Heart right ventricle (tissue), 16 donors: ENCODE data around the gene LAGE3. TPM values are rescaled to one million over a fixed set of nuclear protein-coding genes. Genes with fewer than 3 reads are reported as not detected.

ENCODE experiments used
- ATAC-seq, 8 donors: fragments of 200-7000 bp; cut with Tn5 transposase; one replicate each; pipeline ENCODE4 v1.9.1; 2020; ENCODE audit warnings: mild to moderate bottlenecking in 8 of 8, moderate library complexity in 8 of 8, moderate number of reproducible peaks in 1 of 8
- DNase-seq, 2 donors: peaks; one replicate each; pipeline ENCODE4 v3.0.0-alpha.2; 2020
- H3K27ac ChIP-seq, 10 donors: fragments of 200-600 bp; sonication (generic) in 2 of 10; one replicate each; pipeline versions ENCODE4 v1.5.0 to v1.8.0; 2020 to 2022; ENCODE audit warnings: mild to moderate bottlenecking in 3 of 10
- H3K27me3 ChIP-seq, 7 donors: fragments of 200-600 bp; one replicate each; pipeline ENCODE4 v1.8.0; 2021 to 2022; ENCODE audit warnings: mild to moderate bottlenecking in 2 of 7
- H3K36me3 ChIP-seq, 9 donors: fragments of 200-600 bp; sonication (generic) in 1 of 9; one replicate each; pipeline versions ENCODE4 v1.5.0 to v1.8.0; 2020 to 2022; ENCODE audit warnings: mild to moderate bottlenecking in 2 of 9
- H3K4me1 ChIP-seq, 9 donors: fragments of 200-600 bp; sonication (generic) in 1 of 9; one replicate each; pipeline versions ENCODE4 v1.5.0 to v1.8.0; 2020 to 2022; ENCODE audit warnings: mild to moderate bottlenecking in 4 of 9
- H3K4me3 ChIP-seq, 10 donors: fragments of 200-600 bp; sonication (generic) in 2 of 10; one replicate each; pipeline versions ENCODE4 v1.5.0 to v1.8.0; 2020 to 2022; ENCODE audit warnings: mild to moderate bottlenecking in 7 of 10, moderate library complexity in 2 of 10
- H3K9me3 ChIP-seq, 11 donors: fragments of 200-600 bp in 10 of 11; sonication (generic) in 2 of 11; one replicate each; pipeline versions ENCODE4 v1.5.0 to v1.8.0; 2013 to 2022; ENCODE audit warnings: mild to moderate bottlenecking in 2 of 11, control low read depth in 1 of 11, moderate library complexity in 1 of 11
- WGBS, 2 donors: extraction: QIAGEN DNeasy Blood & Tissue Kit; methylation state at CpG; one replicate each; pipeline ENCODE4 v1.1.7; 2013; ENCODE audit warnings: inconsistent platforms in 1 of 2; 5-methylcytosine and 5-hydroxymethylcytosine counted together
- intact Hi-C, 10 donors: fragments of 100-400 bp; cut with DNase I; formaldehyde crosslinking; loops; one replicate each; pipeline versions ENCODE4 v1.11.1 to v1.14.2; 2022
- polyA plus RNA-seq, 2 donors: library from polyadenylated mRNA; stranded (reverse); fragments of 200-250 nt; gene quantifications; one replicate each; pipeline ENCODE4 v1.2.3, GENCODE V29; 2013
- total RNA-seq, 10 donors: library from RNA; stranded (reverse); fragmentation: NEBNext Ultra II Directional in 3 of 10; extraction: Animal tissue kit (Norgen Biotek cat#: 25700) in 3 of 10; gene quantifications; one replicate each; pipeline versions ENCODE4 v1.2.1 to v1.2.4, GENCODE V29; 2021 to 2023
- TF ChIP-seq, protein P1 (sequence below), 9 donors: fragments of 200-600 bp; sonication (generic) in 2 of 9; IDR thresholded peaks; one replicate each; pipeline versions ENCODE4 v1.5.0 to v1.8.0; 2021 to 2022; ENCODE audit warnings: antibody characterized with exemption in 9 of 9, mild to moderate bottlenecking in 5 of 9, moderate library complexity in 1 of 9
- donor health status: Arrhythmogenic right ventricular cardiomyopathy.
- donor health status: ischemic (EF 13 %, LVEDD 7.1; RV severe dilation, severe dysfunction).
- donor health status: healthy with polysubstance abuse.
- donor health status: DM: no; HTN: yes; CAD: no.
- donor health status: DM: no; HTN: no; CAD: no.
- donor health status: ischemic (EF 25% LVEDD 6.9; RV normal size, moderate dysfunction).
- donor health status: ischemic (EF 25% LVEDD 5.7; RV mildly dilated, moderate dysfunction).
- donor health status: healthy.
- donor health status: DM: yes; HTN: yes; CAD: no.
- donor health status: Ischemic cardiomyopathy.
- donor health status: ischemic (EF 35%, LVEDD 5.7; RV mildly dilated, moderate dysfunction).
- donor health status: nonischemic (EF 11% LVEDD 7.7; RV severe dilation, severe dysfunction).
- donor health status: DM: yes; HTN: yes; CAD: no.
- donor health status: PGD.
- donor health status: ischemic (EF 29% LVEDD 5.4; RV normal size, mild dysfunction).
- donor health status: nonischemic (EF 23%, LVEDD 6.1; RV moderate dilation, normal function).

The LAGE3 gene
- total and polyA plus RNA-seq, 12 donors, result 7.5 to 38.2 (median 17.7) TPM

DNA sequence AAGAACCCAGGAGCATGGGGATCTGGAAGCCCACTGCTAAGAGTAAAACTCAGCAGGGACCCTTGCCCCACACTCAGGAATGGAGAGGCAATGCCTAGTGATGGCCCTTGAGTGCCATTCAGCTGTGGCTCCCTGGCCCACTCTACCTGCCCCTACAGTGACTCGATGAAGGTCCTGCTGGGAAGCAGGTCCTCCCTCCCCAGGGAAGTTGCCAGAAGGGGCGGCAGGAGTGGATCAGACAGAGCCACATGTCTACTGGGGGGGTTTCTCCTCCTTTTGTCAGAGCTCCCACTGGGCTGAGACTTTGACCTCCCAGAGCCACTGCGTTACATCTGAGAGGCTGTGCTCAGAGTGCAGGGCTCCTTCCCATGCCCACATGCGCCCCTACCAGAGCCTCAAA lies 10.1 kb upstream of the LAGE3 start:
- intact Hi-C loops, result no loop called here
- H3K36me3 ChIP-seq, result peaks cover 0 to 22% (median 0%) of the 10 kb centered on the region in 9 donors
- peak overlapping the region in 9 of 10 donors; percentile 61 to 86 (median 67) for H3K4me3 ChIP-seq
- WGBS, 2 donors, result 92 to 97% methylated on average over 3 to 4 of the region's 4 CpGs
- no peak for DNase-seq
- ATAC-seq, result no peak
- H3K4me1 ChIP-seq, result peaks cover 0 to 35% (median 22%) of the 10 kb centered on the region in 9 donors
- H3K27ac ChIP-seq, result peak overlapping the region in 2 of 10 donors; percentile 94 to 95
- TF ChIP-seq, protein P1, sequence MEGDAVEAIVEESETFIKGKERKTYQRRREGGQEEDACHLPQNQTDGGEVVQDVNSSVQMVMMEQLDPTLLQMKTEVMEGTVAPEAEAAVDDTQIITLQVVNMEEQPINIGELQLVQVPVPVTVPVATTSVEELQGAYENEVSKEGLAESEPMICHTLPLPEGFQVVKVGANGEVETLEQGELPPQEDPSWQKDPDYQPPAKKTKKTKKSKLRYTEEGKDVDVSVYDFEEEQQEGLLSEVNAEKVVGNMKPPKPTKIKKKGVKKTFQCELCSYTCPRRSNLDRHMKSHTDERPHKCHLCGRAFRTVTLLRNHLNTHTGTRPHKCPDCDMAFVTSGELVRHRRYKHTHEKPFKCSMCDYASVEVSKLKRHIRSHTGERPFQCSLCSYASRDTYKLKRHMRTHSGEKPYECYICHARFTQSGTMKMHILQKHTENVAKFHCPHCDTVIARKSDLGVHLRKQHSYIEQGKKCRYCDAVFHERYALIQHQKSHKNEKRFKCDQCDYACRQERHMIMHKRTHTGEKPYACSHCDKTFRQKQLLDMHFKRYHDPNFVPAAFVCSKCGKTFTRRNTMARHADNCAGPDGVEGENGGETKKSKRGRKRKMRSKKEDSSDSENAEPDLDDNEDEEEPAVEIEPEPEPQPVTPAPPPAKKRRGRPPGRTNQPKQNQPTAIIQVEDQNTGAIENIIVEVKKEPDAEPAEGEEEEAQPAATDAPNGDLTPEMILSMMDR (IDR thresholded peaks at IDR 0.05), result no peak
- H3K27me3 ChIP-seq, result no peaks in the 10 kb centered on the region
- H3K9me3 ChIP-seq, result peaks cover 0 to 5% (median 0%) of the 10 kb centered on the region in 11 donors

DNA sequence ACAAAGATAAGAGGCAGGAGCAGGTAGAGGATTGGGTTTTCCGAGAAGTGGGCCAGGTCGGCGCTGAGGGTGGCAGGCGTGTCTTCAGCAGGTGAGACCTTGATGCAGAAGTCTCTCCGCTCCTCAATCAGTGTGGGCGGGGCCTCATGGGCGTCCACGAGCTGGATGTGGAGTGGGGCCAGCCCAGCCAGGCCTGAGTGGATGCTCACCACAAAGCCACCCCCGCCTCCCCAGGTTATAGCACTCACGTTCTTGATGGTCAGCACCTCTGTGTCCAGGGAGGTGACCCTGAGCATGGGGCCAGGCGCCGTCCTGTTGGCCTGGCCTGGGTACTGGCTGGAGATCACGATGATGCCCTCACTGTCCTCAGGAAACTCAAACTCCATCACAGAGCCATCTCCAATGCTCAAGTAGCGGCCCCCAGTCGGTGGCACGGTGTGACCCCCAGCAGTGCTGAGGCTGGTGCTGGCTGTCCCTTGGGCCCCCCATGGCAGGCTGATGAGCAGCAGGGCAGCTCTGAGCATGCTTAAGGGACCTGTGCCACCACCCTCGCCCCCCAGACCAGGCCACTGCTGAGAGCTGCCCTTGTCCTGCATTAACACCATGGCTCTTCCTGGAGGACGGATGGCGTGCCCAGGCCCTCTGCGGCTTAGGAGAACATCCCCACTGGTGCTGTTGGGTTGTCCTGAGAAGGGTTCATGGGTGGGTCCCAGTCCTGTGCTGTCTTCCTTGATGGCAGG lies 9.4 kb upstream of the LAGE3 start:
- no peak overlapping the region for H3K4me3 ChIP-seq
- ATAC-seq, result no peak
- no peaks in the 10 kb centered on the region for H3K27me3 ChIP-seq
- peaks cover 0 to 5% (median 0%) of the 10 kb centered on the region in 11 donors for H3K9me3 ChIP-seq
- no peak overlapping the region for H3K27ac ChIP-seq
- peaks cover 0 to 25% (median 0%) of the 10 kb centered on the region in 9 donors for H3K36me3 ChIP-seq
- intact Hi-C loops, result no loop called here
- DNase-seq, result no peak
- H3K4me1 ChIP-seq, result peaks cover 0 to 39% (median 27%) of the 10 kb centered on the region in 9 donors
- TF ChIP-seq, protein P1 (IDR thresholded peaks at IDR 0.05), result no peak
- 88 to 94% methylated on average over 12 to 20 of the region's 20 CpGs for WGBS, 2 donors

DNA sequence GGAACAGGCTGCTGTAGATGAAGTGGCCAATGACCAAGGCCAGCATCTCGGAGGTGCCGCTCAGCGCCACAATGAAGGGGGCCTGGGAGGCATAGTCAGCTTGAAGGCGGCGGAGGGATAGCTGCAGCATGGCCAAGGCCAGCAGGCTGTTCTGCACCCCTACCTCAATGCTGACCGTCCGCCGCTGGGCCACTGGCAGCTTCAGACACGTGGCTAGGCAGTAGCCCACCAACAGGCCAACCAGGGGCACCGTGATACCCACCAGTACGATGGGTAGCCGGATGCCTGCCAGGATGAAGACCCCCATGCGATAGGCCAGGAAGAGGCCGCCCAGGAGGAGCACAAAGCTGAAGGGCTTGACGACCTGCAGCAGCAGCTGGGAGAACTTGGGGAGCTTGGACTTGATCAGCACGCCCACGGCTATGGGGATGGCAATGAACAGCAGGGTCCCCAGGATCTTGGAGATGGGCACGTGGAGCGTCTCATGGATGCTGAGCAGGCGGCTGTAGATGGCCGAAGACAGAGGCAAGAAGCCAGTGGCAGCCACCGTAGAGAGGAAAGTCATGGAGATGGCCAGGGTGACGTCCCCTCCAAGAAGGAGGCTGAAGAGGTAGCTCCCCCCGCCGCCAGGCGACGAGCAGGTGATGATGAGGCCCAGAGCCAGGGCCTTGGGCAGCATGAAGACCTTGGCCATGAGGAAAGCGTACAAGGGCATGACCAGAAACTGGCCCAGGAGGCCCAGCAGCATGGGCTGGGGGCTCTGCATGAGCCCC lies 8.6 kb upstream of the LAGE3 start:
- H3K27ac ChIP-seq, result peak overlapping the region in 6 of 10 donors; percentile 78 to 93 (median 83)
- intact Hi-C loops, result no loop called here
- DNase-seq, result no peak

More for the DNA sequence above, 8.6 kb upstream of the LAGE3 start:
- H3K4me3 ChIP-seq, result peak overlapping the region in 2 of 10 donors; percentile 48 to 68
- peaks cover 0 to 25% (median 0%) of the 10 kb centered on the region in 9 donors for H3K36me3 ChIP-seq
- peaks cover 0 to 39% (median 27%) of the 10 kb centered on the region in 9 donors for H3K4me1 ChIP-seq
- no peaks in the 10 kb centered on the region for H3K27me3 ChIP-seq
- no peak for ATAC-seq
- TF ChIP-seq, protein P1 (IDR thresholded peaks at IDR 0.05), result no peak
- H3K9me3 ChIP-seq, result peaks cover 0 to 5% (median 0%) of the 10 kb centered on the region in 11 donors
- 93 to 94% methylated on average over 25 to 28 of the region's 28 CpGs for WGBS, 2 donors
